ENCODE results near the gene SORT1.

Gene SORT1

DNA sequence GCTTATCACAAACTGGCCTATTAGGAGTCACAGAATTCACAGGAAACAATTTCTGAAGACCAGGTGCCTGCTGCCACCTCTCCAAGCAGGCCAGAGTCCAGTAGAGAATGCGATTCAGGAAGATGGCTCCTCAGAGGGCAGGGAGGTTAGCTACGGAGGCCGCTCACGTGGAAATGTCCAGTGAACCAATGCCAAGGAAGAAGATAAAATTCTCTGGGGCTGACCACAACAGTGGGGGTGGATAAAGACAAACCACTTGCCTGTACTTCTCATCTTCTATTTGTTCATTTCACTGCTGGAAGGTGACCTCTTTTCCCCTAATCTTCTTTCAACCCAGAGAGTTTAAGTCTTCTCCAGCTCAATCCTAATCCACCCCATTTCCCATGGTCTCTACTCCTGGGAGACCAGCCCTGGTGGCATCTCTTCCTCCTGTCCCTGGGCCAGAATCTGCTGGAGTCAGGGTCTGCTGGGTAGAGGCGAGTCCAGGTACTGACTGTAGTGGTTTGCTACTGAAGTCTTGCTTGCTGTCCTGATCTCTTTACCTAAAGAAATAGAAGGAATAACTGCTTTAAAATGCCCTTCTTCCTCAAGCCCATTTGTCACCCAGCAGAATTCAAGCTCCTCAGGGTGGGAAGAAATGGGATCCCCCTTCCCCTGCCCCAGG lies 118.0 kb downstream of the SORT1 start:
- Histone ChIP-seq H3K4me3 (ENCODE audit: low read length) (no peak overlapping the region), H3K9me3 (ENCODE audit: insufficient read depth, low read length) (no peaks in the 10 kb centered on the region), H3K79me2 (ENCODE audit: low read length) (no peaks in the 10 kb centered on the region), H3K36me3 (replicated peaks; ENCODE audit: low read depth, low read length) (no peaks in the 10 kb centered on the region), H2AFZ (ENCODE audit: low read depth, low read length) (no peak overlapping the region), H3K27ac (ENCODE audit: low read length) (no peak overlapping the region), H3K27me3 (ENCODE audit: low read depth, low read length) (no peaks in the 10 kb centered on the region), H4K20me1 (ENCODE audit: insufficient read depth, low read length) (no peaks in the 10 kb centered on the region), H3K4me2 (ENCODE audit: low read length) (no peak overlapping the region), H3K4me1 (ENCODE audit: low read length) (peaks cover 11% of the 10 kb centered on the region), H3K9ac (ENCODE audit: low read length) (no peak overlapping the region)
- TF ChIP-seq EZH2phosphoT487 (IDR thresholded peaks at IDR 0.05; ENCODE audit: low read depth), result no peak

DNA sequence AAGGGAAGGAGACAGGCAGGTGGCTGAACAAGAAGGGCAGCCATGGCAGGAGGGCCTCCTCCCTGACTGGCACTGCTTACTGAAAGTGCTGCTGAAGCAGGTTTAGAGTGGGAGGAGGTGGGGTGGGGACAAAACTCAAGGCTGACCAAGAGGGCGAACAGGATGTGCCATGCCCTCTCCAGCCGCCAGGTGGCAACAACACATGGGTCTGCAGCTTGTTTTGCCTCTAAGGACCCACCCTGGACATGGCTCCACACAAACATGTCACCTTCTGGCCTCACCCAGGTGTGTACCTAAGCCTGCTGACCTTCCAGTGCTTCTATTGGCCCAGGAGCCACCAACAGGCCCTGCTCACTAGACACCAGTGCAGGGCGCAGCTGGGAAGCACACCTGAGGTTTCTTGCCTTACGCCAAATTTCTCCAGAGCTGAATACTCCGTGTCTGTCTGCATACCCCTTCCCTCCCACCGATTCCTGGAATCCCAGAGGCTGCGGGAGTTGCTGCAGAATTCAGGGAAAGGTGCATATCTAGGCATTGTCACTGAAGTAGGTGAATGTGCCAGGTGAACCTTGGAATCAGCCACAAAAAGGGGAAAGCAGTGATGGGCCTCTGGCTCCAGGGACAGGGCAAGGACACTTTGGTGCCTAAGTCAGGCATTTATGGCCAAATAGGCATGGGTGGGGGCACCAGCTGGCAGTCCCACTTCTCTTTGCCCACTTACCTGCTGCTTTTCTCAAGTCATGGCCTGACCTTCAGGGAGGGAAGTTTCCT lies 120.1 kb downstream of the SORT1 start:
- Histone ChIP-seq H3K79me2 (ENCODE audit: low read length) (no peaks in the 10 kb centered on the region), H3K4me2 (ENCODE audit: low read length) (no peak overlapping the region), H2AFZ (ENCODE audit: low read depth, low read length) (no peak overlapping the region), H3K4me1 (ENCODE audit: low read length) (peaks cover 5% of the 10 kb centered on the region; the same call in 1 of the 2 replicates), H3K9me3 (ENCODE audit: insufficient read depth, low read length) (no peaks in the 10 kb centered on the region), H3K4me3 (ENCODE audit: low read length) (no peak overlapping the region), H3K27ac (ENCODE audit: low read length) (no peak overlapping the region), H3K36me3 (replicated peaks; ENCODE audit: low read depth, low read length) (no peaks in the 10 kb centered on the region), H3K9ac (ENCODE audit: low read length) (no peak overlapping the region), H3K27me3 (ENCODE audit: low read depth, low read length) (no peaks in the 10 kb centered on the region), H4K20me1 (ENCODE audit: insufficient read depth, low read length) (no peaks in the 10 kb centered on the region)
- TF ChIP-seq, protein P1, sequence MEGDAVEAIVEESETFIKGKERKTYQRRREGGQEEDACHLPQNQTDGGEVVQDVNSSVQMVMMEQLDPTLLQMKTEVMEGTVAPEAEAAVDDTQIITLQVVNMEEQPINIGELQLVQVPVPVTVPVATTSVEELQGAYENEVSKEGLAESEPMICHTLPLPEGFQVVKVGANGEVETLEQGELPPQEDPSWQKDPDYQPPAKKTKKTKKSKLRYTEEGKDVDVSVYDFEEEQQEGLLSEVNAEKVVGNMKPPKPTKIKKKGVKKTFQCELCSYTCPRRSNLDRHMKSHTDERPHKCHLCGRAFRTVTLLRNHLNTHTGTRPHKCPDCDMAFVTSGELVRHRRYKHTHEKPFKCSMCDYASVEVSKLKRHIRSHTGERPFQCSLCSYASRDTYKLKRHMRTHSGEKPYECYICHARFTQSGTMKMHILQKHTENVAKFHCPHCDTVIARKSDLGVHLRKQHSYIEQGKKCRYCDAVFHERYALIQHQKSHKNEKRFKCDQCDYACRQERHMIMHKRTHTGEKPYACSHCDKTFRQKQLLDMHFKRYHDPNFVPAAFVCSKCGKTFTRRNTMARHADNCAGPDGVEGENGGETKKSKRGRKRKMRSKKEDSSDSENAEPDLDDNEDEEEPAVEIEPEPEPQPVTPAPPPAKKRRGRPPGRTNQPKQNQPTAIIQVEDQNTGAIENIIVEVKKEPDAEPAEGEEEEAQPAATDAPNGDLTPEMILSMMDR (IDR thresholded peaks at IDR 0.05; ENCODE audit: low read depth, low read length), result peak; percentile 74
- TF ChIP-seq EZH2phosphoT487 (IDR thresholded peaks at IDR 0.05; ENCODE audit: low read depth), result no peak

DNA sequence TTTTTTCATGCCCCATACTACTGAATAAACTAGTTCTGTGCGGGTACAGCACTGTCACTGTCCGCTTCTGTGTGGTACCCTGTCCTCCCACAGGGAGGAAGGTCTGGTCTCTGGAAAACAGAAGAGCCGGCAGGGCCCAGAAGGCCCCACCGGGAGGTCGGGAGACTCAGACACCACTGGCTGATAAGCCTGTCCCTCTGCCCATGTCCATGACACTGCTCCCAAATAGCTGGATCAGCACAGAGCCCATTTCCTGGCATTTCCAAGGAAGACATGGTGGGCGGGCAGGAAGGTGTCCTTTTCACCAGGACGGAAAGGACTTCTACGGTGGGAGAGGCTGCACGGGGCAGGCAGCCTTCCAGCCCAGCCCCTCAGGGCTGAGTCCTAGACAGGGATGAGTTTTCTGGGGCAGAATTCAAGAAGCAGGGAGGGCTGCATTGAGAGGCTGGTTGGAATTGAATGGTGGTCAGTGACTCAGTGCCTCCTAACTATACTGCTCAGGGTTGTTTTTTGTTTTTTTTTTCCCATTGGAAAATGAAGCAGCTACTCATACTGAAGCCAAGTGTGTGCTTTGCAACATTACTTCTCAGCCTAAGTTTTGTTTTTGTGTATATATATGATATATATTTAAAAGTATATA lies 121.9 kb downstream of the SORT1 start:
- no peaks in the 10 kb centered on the region for H4K20me1 ChIP-seq (ENCODE audit: insufficient read depth, low read length)
- H3K27ac ChIP-seq (ENCODE audit: low read length), result no peak overlapping the region
- no peak for TF ChIP-seq EZH2phosphoT487 (IDR thresholded peaks at IDR 0.05; ENCODE audit: low read depth)
- TF ChIP-seq, protein P1 (IDR thresholded peaks at IDR 0.05; ENCODE audit: low read depth, low read length), result no peak
- no peaks in the 10 kb centered on the region for H3K79me2 ChIP-seq (ENCODE audit: low read length)
- no peak overlapping the region for H2AFZ ChIP-seq (ENCODE audit: low read depth, low read length)
- H3K27me3 ChIP-seq (ENCODE audit: low read depth, low read length), result no peaks in the 10 kb centered on the region
- no peak overlapping the region for H3K4me2 ChIP-seq (ENCODE audit: low read length)
- no peaks in the 10 kb centered on the region for H3K9me3 ChIP-seq (ENCODE audit: insufficient read depth, low read length)
- H3K4me1 ChIP-seq (ENCODE audit: low read length), result no peaks in the 10 kb centered on the region
- no peak overlapping the region for H3K9ac ChIP-seq (ENCODE audit: low read length)
- no peak overlapping the region for H3K4me3 ChIP-seq (ENCODE audit: low read length)
- no peaks in the 10 kb centered on the region for H3K36me3 ChIP-seq (replicated peaks; ENCODE audit: low read depth, low read length)

DNA sequence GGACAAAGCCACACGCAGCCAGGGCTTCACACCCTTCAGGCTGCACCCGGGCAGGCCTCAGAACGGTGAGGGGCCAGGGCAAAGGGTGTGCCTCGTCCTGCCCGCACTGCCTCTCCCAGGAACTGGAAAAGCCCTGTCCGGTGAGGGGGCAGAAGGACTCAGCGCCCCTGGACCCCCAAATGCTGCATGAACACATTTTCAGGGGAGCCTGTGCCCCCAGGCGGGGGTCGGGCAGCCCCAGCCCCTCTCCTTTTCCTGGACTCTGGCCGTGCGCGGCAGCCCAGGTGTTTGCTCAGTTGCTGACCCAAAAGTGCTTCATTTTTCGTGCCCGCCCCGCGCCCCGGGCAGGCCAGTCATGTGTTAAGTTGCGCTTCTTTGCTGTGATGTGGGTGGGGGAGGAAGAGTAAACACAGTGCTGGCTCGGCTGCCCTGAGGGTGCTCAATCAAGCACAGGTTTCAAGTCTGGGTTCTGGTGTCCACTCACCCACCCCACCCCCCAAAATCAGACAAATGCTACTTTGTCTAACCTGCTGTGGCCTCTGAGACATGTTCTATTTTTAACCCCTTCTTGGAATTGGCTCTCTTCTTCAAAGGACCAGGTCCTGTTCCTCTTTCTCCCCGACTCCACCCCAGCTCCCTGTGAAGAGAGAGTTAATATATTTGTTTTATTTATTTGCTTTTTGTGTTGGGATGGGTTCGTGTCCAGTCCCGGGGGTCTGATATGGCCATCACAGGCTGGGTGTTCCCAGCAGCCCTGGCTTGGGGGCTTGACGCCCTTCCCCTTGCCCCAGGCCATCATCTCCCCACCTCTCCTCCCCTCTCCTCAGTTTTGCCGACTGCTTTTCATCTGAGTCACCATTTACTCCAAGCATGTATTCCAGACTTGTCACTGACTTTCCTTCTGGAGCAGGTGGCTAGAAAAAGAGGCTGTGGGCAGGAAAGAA lies 122.9 kb downstream of the SORT1 start:
- no peak overlapping the region for H3K9ac ChIP-seq (ENCODE audit: low read length)
- no peak overlapping the region for H2AFZ ChIP-seq (ENCODE audit: low read depth, low read length)
- H3K4me2 ChIP-seq (ENCODE audit: low read length), result no peak overlapping the region

More for the DNA sequence above, 122.9 kb downstream of the SORT1 start:
- no peaks in the 10 kb centered on the region for H3K79me2 ChIP-seq (ENCODE audit: low read length)
- H3K27ac ChIP-seq (ENCODE audit: low read length), result no peak overlapping the region
- no peak overlapping the region for H3K4me3 ChIP-seq (ENCODE audit: low read length)
- H3K36me3 ChIP-seq (replicated peaks; ENCODE audit: low read depth, low read length), result no peaks in the 10 kb centered on the region
- no peaks in the 10 kb centered on the region for H3K27me3 ChIP-seq (ENCODE audit: low read depth, low read length)
- H4K20me1 ChIP-seq (ENCODE audit: insufficient read depth, low read length), result no peaks in the 10 kb centered on the region
- H3K4me1 ChIP-seq (ENCODE audit: low read length), result no peaks in the 10 kb centered on the region
- no peaks in the 10 kb centered on the region for H3K9me3 ChIP-seq (ENCODE audit: insufficient read depth, low read length)
- TF ChIP-seq EZH2phosphoT487 (IDR thresholded peaks at IDR 0.05; ENCODE audit: low read depth), result no peak
- TF ChIP-seq, protein P1 (IDR thresholded peaks at IDR 0.05; ENCODE audit: low read depth, low read length), result no peak
